Measurements from ENCODE around the gene FGF3.

FGF3 gene

DNA sequence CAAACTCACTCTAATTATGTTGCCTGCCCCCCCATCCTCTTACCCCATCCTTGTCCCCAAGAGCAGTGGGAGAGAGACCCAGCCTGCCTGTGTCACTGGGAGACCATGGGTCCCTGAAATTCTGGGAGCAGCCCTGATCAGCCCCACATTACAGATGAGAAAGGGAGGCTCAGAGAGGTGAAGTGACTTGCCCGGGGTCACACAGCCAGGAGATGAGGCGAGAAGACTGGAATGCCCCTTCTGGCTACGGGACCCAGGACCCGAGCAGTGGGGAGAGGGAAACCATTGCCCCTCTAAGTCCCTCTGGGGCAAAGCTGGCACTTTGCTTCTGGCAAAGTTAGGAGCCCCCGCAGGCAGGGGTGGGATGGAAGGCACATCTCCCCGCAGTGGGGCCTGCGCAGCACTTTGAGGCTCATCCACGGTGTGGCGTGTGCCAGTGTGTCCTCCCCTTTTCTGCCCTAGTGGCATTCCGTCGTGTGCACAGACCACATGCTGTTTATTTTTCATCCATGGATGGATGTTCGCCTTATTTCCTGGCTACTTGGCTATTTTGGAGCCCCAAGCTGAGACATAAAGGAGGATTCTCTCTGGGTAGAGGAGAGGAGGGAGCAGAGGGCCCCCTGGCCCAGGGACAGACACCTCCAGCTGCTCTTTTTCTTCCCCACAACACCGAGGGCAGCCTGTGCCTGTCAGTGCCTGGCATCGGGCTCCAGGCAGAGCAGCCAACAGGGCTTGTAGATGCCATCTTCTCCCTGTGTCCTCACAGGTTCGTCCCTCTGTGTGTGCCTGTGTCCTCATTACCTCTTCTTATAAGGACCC is 3.7 kb upstream of the FGF3 start:
- no peak for DNase-seq

GRCh38 chr11:69821511-69822040 is 2.4 kb upstream of the FGF3 start:
- DNase-seq = no peak

- DNase-seq = no peak
Observed at GRCh38 chr11:69820441-69820840, 1.2 kb upstream of the FGF3 start.

- DNase-seq = no peak
Observed at GRCh38 chr11:69819541-69820070, 390 bp upstream of the FGF3 start.

- no peak for DNase-seq
Observed at GRCh38 chr11:69818231-69818602, 999 bp downstream of the FGF3 start.

- DNase-seq = no peak
Observed at GRCh38 chr11:69817265-69818230, 1.7 kb downstream of the FGF3 start.

- no peak for DNase-seq
Observed at GRCh38 chr11:69816671-69817070, 2.5 kb downstream of the FGF3 start.

DNA sequence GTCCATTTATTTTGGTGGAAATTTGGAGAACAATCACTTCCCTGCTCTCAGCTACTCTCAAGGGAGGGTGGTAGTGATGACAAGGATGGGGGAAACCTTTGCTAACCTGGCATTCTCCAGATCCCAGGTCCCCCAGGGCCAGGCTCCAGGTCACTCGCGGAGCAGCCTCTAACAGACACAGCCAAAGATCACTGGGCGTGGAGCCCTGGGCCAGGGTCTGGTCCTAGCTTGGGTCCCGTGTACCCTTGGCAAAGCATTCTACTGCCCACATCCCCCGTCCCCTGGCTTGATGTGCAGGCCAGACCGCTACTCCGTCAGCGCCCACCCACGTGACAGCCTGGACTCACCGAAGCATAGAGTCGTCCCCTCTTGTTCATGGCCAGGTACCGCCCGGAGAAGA is 3.2 kb downstream of the FGF3 start:
- DNase-seq = no peak

DNA sequence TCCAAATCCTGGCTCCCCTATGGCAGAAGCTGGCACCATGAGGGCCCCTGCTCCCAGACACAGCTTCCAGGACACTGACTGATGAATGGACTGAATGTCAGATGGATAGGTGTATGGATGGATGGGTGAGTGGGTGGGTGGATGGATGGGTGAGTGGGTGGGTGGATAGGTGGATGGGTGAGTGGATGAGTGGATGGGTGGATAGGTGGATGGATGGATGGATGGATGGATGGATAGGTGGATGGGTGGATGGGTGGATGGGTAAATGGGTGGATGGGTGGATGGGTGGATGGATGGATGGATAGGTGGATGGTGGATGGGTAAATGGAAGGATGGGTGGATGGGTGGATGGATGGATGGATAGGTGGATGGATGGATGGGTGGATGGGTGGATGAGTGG is 4.3 kb downstream of the FGF3 start:
- no peak for DNase-seq

GRCh38 chr11:69814411-69814810 is 4.8 kb downstream of the FGF3 start:
- DNase-seq = no peak

- no peak for DNase-seq
Observed at GRCh38 chr11:69813839-69814238, 5.4 kb downstream of the FGF3 start.

GRCh38 chr11:69812946-69813345 is 6.3 kb downstream of the FGF3 start:
- no peak for DNase-seq

GRCh38 chr11:69812256-69812655 is 7.0 kb downstream of the FGF3 start:
- no peak for DNase-seq

- DNase-seq = no peak
Observed at GRCh38 chr11:69811431-69811830, 7.8 kb downstream of the FGF3 start.

DNA sequence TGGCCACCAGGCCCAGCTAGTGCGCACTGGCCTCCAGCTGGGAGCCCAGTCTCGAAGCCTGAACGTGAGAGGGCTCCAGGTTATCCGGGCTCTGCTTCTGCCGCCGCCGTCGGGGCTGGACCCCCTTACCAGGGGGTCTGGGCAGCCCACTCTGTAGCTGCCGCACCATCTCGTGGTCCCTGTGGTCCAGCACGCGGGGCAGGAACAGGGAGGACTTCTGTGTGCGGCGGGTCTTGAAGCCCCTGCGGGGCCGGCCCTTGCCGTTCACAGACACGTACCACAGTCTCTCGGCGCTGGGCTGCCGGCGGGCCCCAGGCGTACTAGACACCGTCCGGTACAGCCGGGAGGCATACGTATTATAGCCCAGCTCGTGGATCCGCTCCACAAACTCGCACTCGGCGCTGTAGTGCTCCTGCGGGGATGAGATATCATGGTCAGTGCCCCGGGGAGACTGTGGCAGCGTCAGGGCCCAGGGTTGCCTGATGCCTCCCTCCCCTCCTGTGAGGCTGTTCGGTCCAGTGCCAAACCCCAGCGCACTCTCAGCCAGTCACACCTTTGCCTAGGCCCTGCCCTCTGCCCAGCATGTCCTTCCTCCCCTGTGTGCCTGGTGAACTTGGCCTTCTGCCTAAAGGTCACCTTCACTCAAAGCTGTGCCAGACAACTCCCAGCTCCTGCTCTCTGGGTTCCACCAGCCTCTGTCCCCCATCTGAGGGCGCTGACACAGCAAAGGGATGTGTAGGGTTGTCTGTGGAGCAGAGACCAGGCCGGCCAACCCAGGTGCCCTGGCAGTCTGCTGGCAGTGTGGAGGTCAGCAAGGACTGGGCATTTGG is 8.7 kb downstream of the FGF3 start:
- no peak for DNase-seq

DNA sequence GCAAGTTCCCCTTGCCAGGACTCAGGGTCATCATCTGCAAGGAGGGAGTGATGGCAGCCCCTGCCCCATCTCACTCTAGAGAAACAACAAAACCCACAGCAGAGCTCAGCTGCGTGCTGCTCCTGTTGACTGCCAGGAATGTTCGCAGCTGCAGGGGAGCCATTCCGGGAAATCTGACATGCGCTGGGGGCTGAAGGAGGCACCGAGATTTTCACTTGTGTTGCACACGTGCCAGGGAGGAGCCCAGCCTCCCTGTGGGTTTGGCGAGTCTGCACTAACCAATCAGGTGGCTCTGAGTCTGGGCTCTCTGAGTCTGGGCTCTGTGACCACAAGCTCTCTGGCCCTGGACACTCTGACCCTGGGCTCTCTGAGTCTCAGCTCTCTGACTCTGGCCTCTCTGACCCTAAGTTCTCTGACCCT is 10.5 kb downstream of the FGF3 start:
- DNase-seq = no peak

DNA sequence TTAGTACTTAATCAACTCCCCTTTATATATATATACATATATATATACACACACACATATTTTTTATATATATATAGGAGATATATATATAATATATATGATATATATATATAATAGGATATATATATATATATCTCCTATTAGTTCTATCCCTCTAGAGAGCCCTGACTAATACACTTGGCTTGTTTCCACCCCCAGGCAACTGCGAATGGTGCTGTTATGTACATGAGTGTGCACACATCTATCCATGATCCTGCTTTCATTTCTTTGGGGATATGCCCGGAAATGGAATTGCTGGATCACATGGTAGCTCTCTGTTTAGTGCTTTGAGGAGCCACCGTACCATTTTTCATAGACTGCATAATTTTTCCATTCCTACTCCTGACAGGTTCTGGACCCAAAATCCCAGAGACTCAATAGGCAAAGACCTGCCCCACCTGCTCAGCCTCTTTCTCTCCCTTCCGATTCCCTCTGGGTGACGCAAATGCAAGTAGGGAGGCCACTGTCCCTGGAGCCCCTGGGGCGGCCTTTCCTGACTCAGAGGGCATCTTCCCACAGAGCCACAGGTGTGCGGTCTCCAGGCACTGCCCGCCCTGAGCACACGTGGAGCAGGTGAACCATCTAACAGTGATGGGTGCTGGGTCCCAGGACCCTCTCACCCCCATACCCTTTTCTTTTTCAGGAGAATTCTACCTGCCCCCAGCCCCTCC is 12.0 kb downstream of the FGF3 start:
- no peak for DNase-seq

DNA sequence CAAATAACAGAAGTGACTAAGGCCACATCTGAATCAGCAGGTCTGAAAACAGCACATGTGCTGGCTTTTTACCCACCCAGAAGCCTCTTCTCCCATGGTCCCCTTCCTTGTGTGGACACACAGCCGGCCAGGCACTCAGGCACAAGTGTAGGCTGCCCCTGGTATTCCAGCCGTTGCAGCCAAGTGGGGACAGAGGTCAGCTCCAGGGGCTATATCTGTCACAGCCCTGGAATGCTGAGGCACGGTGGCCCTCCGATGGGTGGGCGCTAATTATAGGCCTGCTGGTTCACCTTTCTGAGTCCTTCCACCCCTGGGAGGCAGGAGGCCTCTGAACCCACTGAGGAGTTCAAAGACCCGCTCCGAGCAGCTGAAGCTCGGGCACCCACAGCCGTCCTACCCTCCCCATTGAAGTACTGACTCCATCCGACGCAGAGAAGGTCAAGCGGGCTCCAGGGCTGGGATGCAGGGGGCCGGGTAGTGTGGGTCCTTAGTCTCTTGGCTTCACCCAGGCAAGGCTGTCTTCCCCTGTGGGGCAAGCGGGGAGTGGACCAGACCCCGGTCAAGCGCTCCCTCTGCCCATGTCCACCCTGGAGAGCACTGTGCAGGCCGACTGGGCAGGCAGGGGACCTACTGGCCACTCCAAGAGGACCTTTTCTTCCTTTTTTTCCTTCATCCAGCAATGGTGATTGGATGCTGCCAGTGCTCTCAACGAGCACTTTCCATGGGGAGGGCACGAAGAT is 14.3 kb downstream of the FGF3 start:
- DNase-seq = no peak

- no peak for DNase-seq
Observed at GRCh38 chr11:69803604-69804218, 15.5 kb downstream of the FGF3 start.

DNA sequence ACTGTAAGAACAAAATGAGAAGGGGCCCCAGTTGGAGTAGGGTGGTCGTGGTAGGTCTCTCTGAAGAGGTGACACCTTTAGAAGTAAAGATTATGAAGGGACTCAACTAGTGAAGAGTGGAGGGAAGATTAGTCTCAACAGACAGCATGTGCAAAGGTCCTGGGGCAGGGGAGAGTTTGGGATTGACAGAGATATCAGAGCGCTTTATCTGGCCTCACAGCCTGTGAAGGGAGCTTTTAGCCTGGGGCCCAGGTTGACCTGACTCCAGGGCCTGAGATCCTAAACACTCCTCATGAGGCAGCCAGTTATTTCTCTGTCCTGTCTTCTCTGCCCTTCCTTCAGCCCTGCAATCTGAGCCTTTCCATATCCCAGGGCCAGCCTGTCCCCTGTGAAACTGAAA is 16.2 kb downstream of the FGF3 start:
- DNase-seq = no peak

- DNase-seq = no peak
Observed at GRCh38 chr11:69802590-69802989, 16.6 kb downstream of the FGF3 start.
